GM23338 (cell line): Measurements from ENCODE around the gene LIMCH1. TPM values are rescaled to one million over a fixed set of nuclear protein-coding genes. Genes with fewer than 3 reads are reported as not detected.

ENCODE experiments used
- JUNB ChIP-seq: IDR thresholded peaks from one replicate; pipeline ENCODE4 v1.6.1; 2016; ENCODE audit warnings: antibody characterized with exemption; ENCODE audit not compliant: unreplicated experiment
- STAT1 ChIP-seq: IDR thresholded peaks from one replicate; pipeline ENCODE4 v1.6.1; 2016; ENCODE audit warnings: antibody characterized with exemption; ENCODE audit not compliant: unreplicated experiment
- polyA plus RNA-seq: library from polyadenylated mRNA; unstranded; fragments of >200 nt; fragmentation: Nextera tagmentation; extraction: Ambion mirVana; gene quantifications from 2 replicates; pipeline ENCODE4 v1.2.1, GENCODE V29; 2016
- total RNA-seq: library from RNA; depleted of rRNA; stranded (reverse); fragments of >200 nt; shearing (Covaris generic); gene quantifications from 2 replicates; pipeline ENCODE4 v1.2.3, GENCODE V29; 2014
- TF ChIP-seq, protein P1 (sequence below): fragments of 250-450 bp; sonication (Bioruptor Pico); IDR thresholded peaks from 2 replicates; pipeline ENCODE4 v1.5.0; 2020; ENCODE audit warnings: mild to moderate bottlenecking, moderate library complexity
- TF ChIP-seq, protein P2 (sequence below), 2 experiments: fragments of 200-600 bp in 1 of 2; sonication (generic) in 1 of 2; conservative IDR thresholded peaks; 2 replicates each; pipeline versions ENCODE4 v1.5.1 to v1.6.1; 2016 to 2017; ENCODE audit warnings: antibody characterized with exemption in 2 of 2, low read depth in 2 of 2, mild to moderate bottlenecking in 2 of 2, moderate library complexity in 1 of 2
- TF ChIP-seq, protein P3 (sequence below): IDR thresholded peaks from one replicate; pipeline ENCODE4 v1.6.1; 2018; ENCODE audit warnings: antibody characterized with exemption; ENCODE audit not compliant: unreplicated experiment

LIMCH1 gene
- total and polyA plus RNA-seq, 2 experiments from 2014 or later: 1.5 TPM

DNA sequence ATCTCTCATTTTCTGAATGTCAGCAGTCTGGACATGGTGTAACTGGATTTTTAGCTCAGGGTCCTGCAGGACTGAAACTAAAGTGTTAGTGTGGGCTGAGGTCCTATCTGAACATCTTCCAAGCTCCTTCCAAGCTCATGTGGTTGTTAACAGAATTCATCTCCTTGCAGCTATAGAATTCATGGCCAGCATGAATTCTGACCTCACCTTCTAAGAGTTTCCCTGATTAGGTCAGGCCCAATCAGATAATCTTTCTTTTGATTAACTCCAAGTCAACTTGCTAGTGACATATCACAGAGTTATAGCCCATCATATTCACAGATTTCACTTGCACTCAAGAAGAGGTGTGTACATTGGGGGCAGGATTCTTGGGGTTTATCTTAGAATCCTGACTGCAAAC lies 59.5 kb downstream of the LIMCH1 start (continued):
- TF ChIP-seq, protein P1, sequence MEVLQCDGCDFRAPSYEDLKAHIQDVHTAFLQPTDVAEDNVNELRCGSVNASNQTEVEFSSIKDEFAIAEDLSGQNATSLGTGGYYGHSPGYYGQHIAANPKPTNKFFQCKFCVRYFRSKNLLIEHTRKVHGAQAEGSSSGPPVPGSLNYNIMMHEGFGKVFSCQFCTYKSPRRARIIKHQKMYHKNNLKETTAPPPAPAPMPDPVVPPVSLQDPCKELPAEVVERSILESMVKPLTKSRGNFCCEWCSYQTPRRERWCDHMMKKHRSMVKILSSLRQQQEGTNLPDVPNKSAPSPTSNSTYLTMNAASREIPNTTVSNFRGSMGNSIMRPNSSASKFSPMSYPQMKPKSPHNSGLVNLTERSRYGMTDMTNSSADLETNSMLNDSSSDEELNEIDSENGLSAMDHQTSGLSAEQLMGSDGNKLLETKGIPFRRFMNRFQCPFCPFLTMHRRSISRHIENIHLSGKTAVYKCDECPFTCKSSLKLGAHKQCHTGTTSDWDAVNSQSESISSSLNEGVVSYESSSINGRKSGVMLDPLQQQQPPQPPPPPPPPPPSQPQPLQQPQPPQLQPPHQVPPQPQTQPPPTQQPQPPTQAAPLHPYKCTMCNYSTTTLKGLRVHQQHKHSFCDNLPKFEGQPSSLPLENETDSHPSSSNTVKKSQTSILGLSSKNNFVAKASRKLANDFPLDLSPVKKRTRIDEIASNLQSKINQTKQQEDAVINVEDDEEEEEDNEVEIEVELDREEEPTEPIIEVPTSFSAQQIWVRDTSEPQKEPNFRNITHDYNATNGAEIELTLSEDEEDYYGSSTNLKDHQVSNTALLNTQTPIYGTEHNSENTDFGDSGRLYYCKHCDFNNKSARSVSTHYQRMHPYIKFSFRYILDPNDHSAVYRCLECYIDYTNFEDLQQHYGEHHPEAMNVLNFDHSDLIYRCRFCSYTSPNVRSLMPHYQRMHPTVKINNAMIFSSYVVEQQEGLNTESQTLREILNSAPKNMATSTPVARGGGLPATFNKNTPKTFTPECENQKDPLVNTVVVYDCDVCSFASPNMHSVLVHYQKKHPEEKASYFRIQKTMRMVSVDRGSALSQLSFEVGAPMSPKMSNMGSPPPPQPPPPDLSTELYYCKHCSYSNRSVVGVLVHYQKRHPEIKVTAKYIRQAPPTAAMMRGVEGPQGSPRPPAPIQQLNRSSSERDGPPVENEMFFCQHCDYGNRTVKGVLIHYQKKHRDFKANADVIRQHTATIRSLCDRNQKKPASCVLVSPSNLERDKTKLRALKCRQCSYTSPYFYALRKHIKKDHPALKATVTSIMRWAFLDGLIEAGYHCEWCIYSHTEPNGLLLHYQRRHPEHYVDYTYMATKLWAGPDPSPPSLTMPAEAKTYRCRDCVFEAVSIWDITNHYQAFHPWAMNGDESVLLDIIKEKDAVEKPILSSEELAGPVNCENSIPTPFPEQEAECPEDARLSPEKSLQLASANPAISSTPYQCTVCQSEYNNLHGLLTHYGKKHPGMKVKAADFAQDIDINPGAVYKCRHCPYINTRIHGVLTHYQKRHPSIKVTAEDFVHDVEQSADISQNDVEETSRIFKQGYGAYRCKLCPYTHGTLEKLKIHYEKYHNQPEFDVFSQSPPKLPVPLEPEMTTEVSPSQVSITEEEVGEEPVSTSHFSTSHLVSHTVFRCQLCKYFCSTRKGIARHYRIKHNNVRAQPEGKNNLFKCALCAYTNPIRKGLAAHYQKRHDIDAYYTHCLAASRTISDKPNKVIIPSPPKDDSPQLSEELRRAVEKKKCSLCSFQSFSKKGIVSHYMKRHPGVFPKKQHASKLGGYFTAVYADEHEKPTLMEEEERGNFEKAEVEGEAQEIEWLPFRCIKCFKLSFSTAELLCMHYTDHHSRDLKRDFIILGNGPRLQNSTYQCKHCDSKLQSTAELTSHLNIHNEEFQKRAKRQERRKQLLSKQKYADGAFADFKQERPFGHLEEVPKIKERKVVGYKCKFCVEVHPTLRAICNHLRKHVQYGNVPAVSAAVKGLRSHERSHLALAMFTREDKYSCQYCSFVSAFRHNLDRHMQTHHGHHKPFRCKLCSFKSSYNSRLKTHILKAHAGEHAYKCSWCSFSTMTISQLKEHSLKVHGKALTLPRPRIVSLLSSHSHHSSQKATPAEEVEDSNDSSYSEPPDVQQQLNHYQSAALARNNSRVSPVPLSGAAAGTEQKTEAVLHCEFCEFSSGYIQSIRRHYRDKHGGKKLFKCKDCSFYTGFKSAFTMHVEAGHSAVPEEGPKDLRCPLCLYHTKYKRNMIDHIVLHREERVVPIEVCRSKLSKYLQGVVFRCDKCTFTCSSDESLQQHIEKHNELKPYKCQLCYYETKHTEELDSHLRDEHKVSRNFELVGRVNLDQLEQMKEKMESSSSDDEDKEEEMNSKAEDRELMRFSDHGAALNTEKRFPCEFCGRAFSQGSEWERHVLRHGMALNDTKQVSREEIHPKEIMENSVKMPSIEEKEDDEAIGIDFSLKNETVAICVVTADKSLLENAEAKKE (CRISPR knock-in tag): no peak
- TF ChIP-seq, protein P2, sequence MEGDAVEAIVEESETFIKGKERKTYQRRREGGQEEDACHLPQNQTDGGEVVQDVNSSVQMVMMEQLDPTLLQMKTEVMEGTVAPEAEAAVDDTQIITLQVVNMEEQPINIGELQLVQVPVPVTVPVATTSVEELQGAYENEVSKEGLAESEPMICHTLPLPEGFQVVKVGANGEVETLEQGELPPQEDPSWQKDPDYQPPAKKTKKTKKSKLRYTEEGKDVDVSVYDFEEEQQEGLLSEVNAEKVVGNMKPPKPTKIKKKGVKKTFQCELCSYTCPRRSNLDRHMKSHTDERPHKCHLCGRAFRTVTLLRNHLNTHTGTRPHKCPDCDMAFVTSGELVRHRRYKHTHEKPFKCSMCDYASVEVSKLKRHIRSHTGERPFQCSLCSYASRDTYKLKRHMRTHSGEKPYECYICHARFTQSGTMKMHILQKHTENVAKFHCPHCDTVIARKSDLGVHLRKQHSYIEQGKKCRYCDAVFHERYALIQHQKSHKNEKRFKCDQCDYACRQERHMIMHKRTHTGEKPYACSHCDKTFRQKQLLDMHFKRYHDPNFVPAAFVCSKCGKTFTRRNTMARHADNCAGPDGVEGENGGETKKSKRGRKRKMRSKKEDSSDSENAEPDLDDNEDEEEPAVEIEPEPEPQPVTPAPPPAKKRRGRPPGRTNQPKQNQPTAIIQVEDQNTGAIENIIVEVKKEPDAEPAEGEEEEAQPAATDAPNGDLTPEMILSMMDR (conservative IDR thresholded peaks at IDR 0.05; ENCODE audit: low read depth in 2 of 2): no peak
- TF ChIP-seq STAT1 (no peak), JUNB (no peak)
- TF ChIP-seq, protein P3, sequence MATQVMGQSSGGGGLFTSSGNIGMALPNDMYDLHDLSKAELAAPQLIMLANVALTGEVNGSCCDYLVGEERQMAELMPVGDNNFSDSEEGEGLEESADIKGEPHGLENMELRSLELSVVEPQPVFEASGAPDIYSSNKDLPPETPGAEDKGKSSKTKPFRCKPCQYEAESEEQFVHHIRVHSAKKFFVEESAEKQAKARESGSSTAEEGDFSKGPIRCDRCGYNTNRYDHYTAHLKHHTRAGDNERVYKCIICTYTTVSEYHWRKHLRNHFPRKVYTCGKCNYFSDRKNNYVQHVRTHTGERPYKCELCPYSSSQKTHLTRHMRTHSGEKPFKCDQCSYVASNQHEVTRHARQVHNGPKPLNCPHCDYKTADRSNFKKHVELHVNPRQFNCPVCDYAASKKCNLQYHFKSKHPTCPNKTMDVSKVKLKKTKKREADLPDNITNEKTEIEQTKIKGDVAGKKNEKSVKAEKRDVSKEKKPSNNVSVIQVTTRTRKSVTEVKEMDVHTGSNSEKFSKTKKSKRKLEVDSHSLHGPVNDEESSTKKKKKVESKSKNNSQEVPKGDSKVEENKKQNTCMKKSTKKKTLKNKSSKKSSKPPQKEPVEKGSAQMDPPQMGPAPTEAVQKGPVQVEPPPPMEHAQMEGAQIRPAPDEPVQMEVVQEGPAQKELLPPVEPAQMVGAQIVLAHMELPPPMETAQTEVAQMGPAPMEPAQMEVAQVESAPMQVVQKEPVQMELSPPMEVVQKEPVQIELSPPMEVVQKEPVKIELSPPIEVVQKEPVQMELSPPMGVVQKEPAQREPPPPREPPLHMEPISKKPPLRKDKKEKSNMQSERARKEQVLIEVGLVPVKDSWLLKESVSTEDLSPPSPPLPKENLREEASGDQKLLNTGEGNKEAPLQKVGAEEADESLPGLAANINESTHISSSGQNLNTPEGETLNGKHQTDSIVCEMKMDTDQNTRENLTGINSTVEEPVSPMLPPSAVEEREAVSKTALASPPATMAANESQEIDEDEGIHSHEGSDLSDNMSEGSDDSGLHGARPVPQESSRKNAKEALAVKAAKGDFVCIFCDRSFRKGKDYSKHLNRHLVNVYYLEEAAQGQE: no peak
